Prostate gland (tissue), 2 donors: Measurements from ENCODE around the gene CCDC92. TPM values are rescaled to one million over a fixed set of nuclear protein-coding genes. Genes with fewer than 3 reads are reported as not detected.
A peak's percentile ranks its signal among the peaks of the same experiment; 100 is the strongest.

Experiments
- DNase-seq: peaks from one replicate; pipeline ENCODE4 v3.0.0-alpha.2; 2019; ENCODE audit warnings: low spot score
- H3K27ac ChIP-seq, 2 donors: fragments of 200-600 bp; sonication (generic); 2 replicates each; pipeline ENCODE4 v1.5.1; 2017 to 2019
- H3K27me3 ChIP-seq: fragments of 200-600 bp; sonication (generic); replicated peaks from 2 replicates; pipeline ENCODE4 v1.5.1; 2019; ENCODE audit not compliant: insufficient read depth
- H3K36me3 ChIP-seq, 2 donors: fragments of 200-600 bp; sonication (generic); 1 replicate in 1 of 2; 2 replicates in 1 of 2; pipeline versions ENCODE4 v1.5.1 to v1.8.1; 2017 to 2019
- H3K4me1 ChIP-seq: fragments of 200-600 bp; sonication (generic); replicated peaks from 2 replicates; pipeline ENCODE4 v1.5.1; 2019
- H3K4me3 ChIP-seq, 2 donors: fragments of 200-600 bp; sonication (generic); 2 replicates each; pipeline ENCODE4 v1.5.1; 2017 to 2019
- H3K9me3 ChIP-seq: fragments of 200-600 bp; sonication (generic); 2 replicates; pipeline ENCODE4 v1.5.1; 2017
- POLR2A ChIP-seq: fragments of 450-650 bp; IDR thresholded peaks from one replicate; pipeline ENCODE4 v1.6.1; 2016; ENCODE audit warnings: antibody characterized with exemption, mild to moderate bottlenecking
- POLR2AphosphoS5 ChIP-seq: sonication (generic); formaldehyde crosslinking; IDR thresholded peaks from one replicate; pipeline ENCODE4 v1.6.1; 2017; ENCODE audit warnings: antibody characterized with exemption
- WGBS: methylation state at CpG from one replicate; pipeline ENCODE4 v1.1.5; 2018; 5-methylcytosine and 5-hydroxymethylcytosine counted together
- intact Hi-C: fragments of 100-400 bp; cut with DNase I; formaldehyde crosslinking; loops from one replicate; pipeline ENCODE4 v1.14.2; 2022
- total RNA-seq, 2 donors: library from RNA; depleted of rRNA; stranded (reverse); fragments of >200 nt; gene quantifications; one replicate each; pipeline ENCODE4 v1.1.0, GENCODE V29; 2016
- TF ChIP-seq, protein P1 (sequence below), 4 experiments: fragments of 200-600 bp in 2 of 4; fragments of 450-650 bp in 2 of 4; sonication (generic) in 2 of 4; IDR thresholded peaks; 1 replicate in 3 of 4; 2 replicates in 1 of 4; pipeline ENCODE4 v1.5.1; 2016 to 2019; ENCODE audit warnings: antibody characterized with exemption in 4 of 4, mild to moderate bottlenecking in 2 of 4, moderate library complexity in 2 of 4

CCDC92 gene
- total RNA-seq, 2 donors from 2014 or later = 22.4 to 42.9 TPM

DNA sequence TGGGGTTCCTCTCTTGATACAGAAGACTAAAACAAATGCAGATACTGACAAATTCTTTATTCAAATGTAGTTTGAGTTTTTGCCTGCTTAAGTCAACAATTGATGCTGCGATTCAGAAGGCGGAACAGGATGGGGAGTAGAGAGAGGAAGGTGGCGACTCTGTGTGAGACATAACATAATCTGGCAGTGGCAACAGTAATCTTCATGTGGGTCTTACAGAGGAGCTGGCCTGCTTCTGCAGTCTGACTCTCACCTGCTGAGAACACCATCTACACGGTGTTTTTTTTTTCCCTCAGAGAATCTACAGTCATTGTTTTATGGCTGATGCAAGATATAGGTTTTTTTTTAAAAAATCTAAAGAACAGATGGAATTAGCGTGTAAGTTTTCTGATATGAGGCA lies 10.1 kb downstream of the CCDC92 start:
- intact Hi-C loops = no loop called here
- Histone ChIP-seq H3K27ac (no peak overlapping the region), H3K36me3 (no peaks in the 10 kb centered on the region), H3K4me3 (no peak overlapping the region), H3K4me1 (no peaks in the 10 kb centered on the region), H3K27me3 (no peaks in the 10 kb centered on the region), H3K9me3 (no peaks in the 10 kb centered on the region)
- 68% methylated on average over 5 of the region's 5 CpGs for WGBS
- TF ChIP-seq POLR2AphosphoS5 = no peak
- TF ChIP-seq POLR2A = no peak
- TF ChIP-seq, protein P1, sequence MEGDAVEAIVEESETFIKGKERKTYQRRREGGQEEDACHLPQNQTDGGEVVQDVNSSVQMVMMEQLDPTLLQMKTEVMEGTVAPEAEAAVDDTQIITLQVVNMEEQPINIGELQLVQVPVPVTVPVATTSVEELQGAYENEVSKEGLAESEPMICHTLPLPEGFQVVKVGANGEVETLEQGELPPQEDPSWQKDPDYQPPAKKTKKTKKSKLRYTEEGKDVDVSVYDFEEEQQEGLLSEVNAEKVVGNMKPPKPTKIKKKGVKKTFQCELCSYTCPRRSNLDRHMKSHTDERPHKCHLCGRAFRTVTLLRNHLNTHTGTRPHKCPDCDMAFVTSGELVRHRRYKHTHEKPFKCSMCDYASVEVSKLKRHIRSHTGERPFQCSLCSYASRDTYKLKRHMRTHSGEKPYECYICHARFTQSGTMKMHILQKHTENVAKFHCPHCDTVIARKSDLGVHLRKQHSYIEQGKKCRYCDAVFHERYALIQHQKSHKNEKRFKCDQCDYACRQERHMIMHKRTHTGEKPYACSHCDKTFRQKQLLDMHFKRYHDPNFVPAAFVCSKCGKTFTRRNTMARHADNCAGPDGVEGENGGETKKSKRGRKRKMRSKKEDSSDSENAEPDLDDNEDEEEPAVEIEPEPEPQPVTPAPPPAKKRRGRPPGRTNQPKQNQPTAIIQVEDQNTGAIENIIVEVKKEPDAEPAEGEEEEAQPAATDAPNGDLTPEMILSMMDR (IDR thresholded peaks at IDR 0.05) = no peak
- no peak for DNase-seq

DNA sequence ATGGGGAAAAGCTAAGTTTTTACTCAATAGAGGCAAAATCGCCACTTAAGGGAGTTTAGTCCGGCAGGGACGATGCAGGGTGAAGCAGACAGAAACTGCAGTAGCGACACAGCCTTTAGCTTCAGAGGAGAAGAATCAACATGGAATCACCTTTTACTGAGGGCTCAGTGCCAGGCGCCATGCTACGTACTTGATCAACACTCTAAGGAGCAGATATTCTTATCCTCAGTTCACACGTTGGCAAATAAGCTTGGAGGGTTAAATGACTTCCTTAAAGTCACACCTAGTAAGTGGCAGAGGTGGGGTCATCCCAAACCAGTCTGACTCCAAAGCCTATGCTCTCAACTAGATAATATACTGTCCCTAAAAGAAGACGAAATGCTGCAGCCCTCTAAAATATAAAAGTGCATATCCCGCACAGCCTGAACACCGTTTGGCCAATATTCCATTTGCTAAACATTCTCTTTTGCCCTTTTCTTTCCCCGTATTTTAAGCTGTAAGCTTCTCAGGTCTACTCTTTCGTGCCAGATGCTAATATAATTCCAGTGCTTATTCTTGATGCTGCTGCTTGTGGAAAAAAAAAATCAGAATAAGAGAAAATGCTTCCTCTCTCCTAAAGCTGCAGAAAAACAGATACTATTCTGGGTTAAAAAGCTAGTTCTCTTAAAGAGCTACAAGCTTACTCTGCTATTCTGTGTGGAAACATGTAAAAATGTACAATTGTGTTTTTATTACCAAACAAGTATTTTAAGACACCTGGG lies 10.9 kb downstream of the CCDC92 start:
- Histone ChIP-seq H3K27ac (no peak overlapping the region), H3K27me3 (no peaks in the 10 kb centered on the region), H3K9me3 (no peaks in the 10 kb centered on the region), H3K36me3 (no peaks in the 10 kb centered on the region), H3K4me1 (no peaks in the 10 kb centered on the region), H3K4me3 (no peak overlapping the region)
- peak; percentile 27 for DNase-seq
- intact Hi-C loops = no loop called here
- TF ChIP-seq POLR2AphosphoS5 (no peak), POLR2A (no peak)
- TF ChIP-seq, protein P1 (IDR thresholded peaks at IDR 0.05) = no peak
- 68% methylated on average over 12 of the region's 12 CpGs for WGBS

DNA sequence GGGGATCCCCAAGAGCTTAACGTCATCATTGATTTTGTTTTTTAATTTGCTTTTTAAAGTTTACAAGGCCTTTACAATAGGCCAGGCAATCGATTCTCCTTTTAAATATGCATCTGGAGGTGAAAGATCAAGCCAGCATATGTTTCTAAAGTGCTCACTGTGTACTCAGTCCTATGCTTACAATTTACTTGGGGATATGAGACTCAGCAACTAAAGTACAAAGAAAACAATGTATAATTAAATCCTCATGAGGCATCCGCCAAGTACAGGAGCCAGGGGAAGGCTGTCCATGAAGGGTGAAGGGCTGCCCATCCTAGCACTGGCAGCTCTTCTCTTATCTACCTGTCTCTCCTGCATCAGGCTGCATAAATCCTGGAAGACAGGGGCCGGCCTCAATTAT lies 11.8 kb downstream of the CCDC92 start:
- 75% methylated on average over 4 of the region's 4 CpGs for WGBS
- Histone ChIP-seq H3K4me1 (no peaks in the 10 kb centered on the region), H3K27me3 (no peaks in the 10 kb centered on the region), H3K4me3 (no peak overlapping the region), H3K36me3 (no peaks in the 10 kb centered on the region), H3K9me3 (no peaks in the 10 kb centered on the region), H3K27ac (no peak overlapping the region)
- DNase-seq = no peak
- TF ChIP-seq POLR2A (no peak), POLR2AphosphoS5 (no peak)
- TF ChIP-seq, protein P1 (IDR thresholded peaks at IDR 0.05) = no peak
- intact Hi-C loops = no loop called here

DNA sequence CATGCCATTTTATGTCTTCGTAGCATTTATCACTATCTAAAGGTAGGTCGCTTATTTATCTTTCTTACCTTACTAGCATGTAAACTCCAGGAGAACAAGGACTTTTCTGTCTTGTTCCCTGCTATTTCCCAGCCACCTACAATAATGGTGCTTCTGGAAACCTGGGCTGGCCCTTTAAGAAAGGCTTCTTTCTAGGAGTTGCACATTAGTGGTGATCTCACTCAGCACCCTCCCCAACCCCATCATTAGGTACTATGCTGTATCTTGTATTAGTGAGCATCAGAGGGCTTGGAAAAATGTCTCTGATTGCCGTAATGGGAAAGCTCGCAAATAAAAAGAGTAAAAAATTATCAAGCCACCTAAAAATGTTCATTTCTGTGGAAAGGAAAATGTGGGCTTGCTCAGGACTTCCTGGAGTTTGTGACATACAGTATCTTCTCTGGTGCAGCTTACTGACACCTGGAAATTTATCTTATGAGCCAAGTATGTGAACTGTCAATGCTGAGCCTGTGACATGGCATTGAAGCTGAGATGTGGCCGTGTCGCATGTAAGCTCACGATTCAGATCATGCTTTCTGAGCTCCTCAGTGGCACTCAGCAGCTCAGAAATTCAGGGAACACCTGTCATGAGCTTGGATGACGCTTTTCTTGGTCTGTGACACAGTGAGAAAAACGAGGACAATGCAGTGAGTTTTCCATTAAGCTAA lies 12.4 kb downstream of the CCDC92 start:
- no peak overlapping the region for H3K4me3 ChIP-seq
- H3K4me1 ChIP-seq = no peaks in the 10 kb centered on the region
- DNase-seq = no peak
- H3K27ac ChIP-seq = no peak overlapping the region
- H3K36me3 ChIP-seq = no peaks in the 10 kb centered on the region
- H3K9me3 ChIP-seq = no peaks in the 10 kb centered on the region
- TF ChIP-seq POLR2A (no peak), POLR2AphosphoS5 (no peak)
- TF ChIP-seq, protein P1 (IDR thresholded peaks at IDR 0.05) = no peak
- intact Hi-C loops = no loop called here
- no peaks in the 10 kb centered on the region for H3K27me3 ChIP-seq
- WGBS = 91% methylated on average over 9 of the region's 9 CpGs

DNA sequence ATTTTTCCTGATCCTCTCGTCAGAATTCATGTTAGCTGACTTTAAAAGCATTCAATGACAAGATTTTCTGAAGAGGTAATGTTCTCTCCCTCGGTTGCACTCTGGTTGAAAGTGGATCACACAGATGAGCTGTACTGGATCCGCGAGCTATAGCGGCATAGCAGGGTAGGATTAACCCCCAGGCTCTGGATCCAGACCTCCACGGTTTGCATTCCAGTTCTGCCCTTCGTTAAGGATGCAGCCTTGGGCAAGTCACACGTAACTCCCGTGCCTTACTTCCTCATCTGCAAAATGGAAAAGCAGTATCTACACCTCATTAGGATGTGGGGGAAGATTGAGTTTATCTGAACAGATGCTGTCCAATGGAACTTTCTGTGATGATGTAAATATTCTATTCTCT lies 13.8 kb downstream of the CCDC92 start:
- Histone ChIP-seq H3K27ac (no peak overlapping the region), H3K9me3 (no peaks in the 10 kb centered on the region), H3K36me3 (no peaks in the 10 kb centered on the region), H3K27me3 (no peaks in the 10 kb centered on the region), H3K4me1 (no peaks in the 10 kb centered on the region), H3K4me3 (no peak overlapping the region)
- intact Hi-C loops = no loop called here
- TF ChIP-seq POLR2AphosphoS5 = no peak
- TF ChIP-seq, protein P1 (IDR thresholded peaks at IDR 0.05) = no peak
- TF ChIP-seq POLR2A = no peak
- 90% methylated on average over 9 of the region's 9 CpGs for WGBS
- no peak for DNase-seq
